Keratinocyte (primary cell): Measurements from ENCODE around the gene CELSR1. TPM values are rescaled to one million over a fixed set of nuclear protein-coding genes. Genes with fewer than 3 reads are reported as not detected.

Source experiments
- DNase-seq: peaks from one replicate; pipeline ENCODE4 v3.0.0-alpha.2; 2011; ENCODE audit warnings: low read depth, missing footprints, low spot score
- FAIRE-seq: peaks from 2 replicates; lab custom pipeline; 2011; peaks lifted over from hg19 to GRCh38; lab: Jason Lieb, UNC
- H2AFZ ChIP-seq: 2 replicates; pipeline ENCODE4 v1.6.0; 2012; ENCODE audit warnings: low read length, control low read depth, inconsistent platforms; ENCODE audit not compliant: control insufficient read depth
- H3K27ac ChIP-seq: 2 replicates; pipeline ENCODE4 v1.5.1; 2011; ENCODE audit warnings: low read length; ENCODE audit not compliant: control insufficient read depth, insufficient read depth
- H3K27me3 ChIP-seq: 3 replicates; pipeline ENCODE4 v1.6.0; 2011; ENCODE audit warnings: low read length; ENCODE audit not compliant: control insufficient read depth, insufficient read depth; ENCODE audit errors: extremely low read depth
- H3K36me3 ChIP-seq, 2 experiments: 2 replicates in 1 of 2; 3 replicates in 1 of 2; pipeline ENCODE4 v1.5.1; 2011; ENCODE audit warnings: low read length in 2 of 2, mild to moderate bottlenecking in 1 of 2; ENCODE audit not compliant: control insufficient read depth in 2 of 2, insufficient read depth in 2 of 2; ENCODE audit errors: extremely low read depth in 1 of 2
- H3K4me1 ChIP-seq: 3 replicates; pipeline ENCODE4 v1.5.1; 2011; ENCODE audit warnings: low read length; ENCODE audit not compliant: control insufficient read depth, insufficient read depth; ENCODE audit errors: extremely low read depth
- H3K4me2 ChIP-seq: 3 replicates; pipeline ENCODE4 v1.6.0; 2011; ENCODE audit warnings: low read depth, low read length; ENCODE audit not compliant: control insufficient read depth, insufficient read depth; ENCODE audit errors: extremely low read depth
- H3K4me3 ChIP-seq, 3 experiments: fragments of 200-600 bp in 1 of 3; sonication (generic) in 1 of 3; 2 replicates in 2 of 3; 3 replicates in 1 of 3; pipeline ENCODE4 v1.5.1; 2011 to 2016; ENCODE audit warnings: low read length in 3 of 3, mild to moderate bottlenecking in 3 of 3, control low read depth in 2 of 3, inconsistent platforms in 1 of 3, low read depth in 1 of 3, mixed read lengths in 1 of 3, mixed run types in 1 of 3, moderate library complexity in 1 of 3; ENCODE audit not compliant: control insufficient read depth in 2 of 3, insufficient read depth in 2 of 3; ENCODE audit errors: extremely low read depth in 1 of 3
- H3K79me2 ChIP-seq: 2 replicates; pipeline ENCODE4 v1.6.0; 2012; ENCODE audit warnings: low read length; ENCODE audit not compliant: control insufficient read depth, insufficient read depth
- H3K9ac ChIP-seq: 3 replicates; pipeline ENCODE4 v1.6.0; 2011; ENCODE audit warnings: low read length; ENCODE audit not compliant: control insufficient read depth, insufficient read depth; ENCODE audit errors: extremely low read depth
- H3K9me1 ChIP-seq: 3 replicates; pipeline ENCODE4 v1.6.0; 2011; ENCODE audit warnings: low read length; ENCODE audit not compliant: control insufficient read depth, insufficient read depth; ENCODE audit errors: extremely low read depth
- H3K9me3 ChIP-seq: 2 replicates; pipeline ENCODE4 v1.5.1; 2012; ENCODE audit warnings: low read depth, low read length; ENCODE audit not compliant: control insufficient read depth
- H4K20me1 ChIP-seq: 3 replicates; pipeline ENCODE4 v1.6.0; 2011; ENCODE audit warnings: low read length; ENCODE audit not compliant: control insufficient read depth, insufficient read depth; ENCODE audit errors: extremely low read depth
- CTCF ChIP-seq, 3 experiments: IDR thresholded peaks in 1 of 3; conservative IDR thresholded peaks in 1 of 3; optimal IDR thresholded peaks in 1 of 3; 2 replicates in 2 of 3; 3 replicates in 1 of 3; pipeline versions ENCODE3 to v1.5.1; 2011; ENCODE audit warnings: low read length in 3 of 3, mild to moderate bottlenecking in 3 of 3, moderate library complexity in 2 of 3, control low read depth in 1 of 3, inconsistent platforms in 1 of 3; ENCODE audit not compliant: insufficient read depth in 2 of 3; ENCODE audit errors: extremely low read depth in 1 of 3
- EZH2 ChIP-seq: IDR thresholded peaks from one replicate; pipeline ENCODE4 v1.6.1; 2012; ENCODE audit warnings: inconsistent platforms, mild to moderate bottlenecking, low read length, moderate library complexity
- dilution Hi-C: fragments of 300-500 bp; cut with MboI; formaldehyde crosslinking; loops from one replicate; pipeline ENCODE4 v1.7.0; 2020; ENCODE audit warnings: low sequenced_read_pairs; ENCODE audit not compliant: extremely low pct_ligation_motif_present
- polyA plus RNA-seq, 5 experiments: library from polyadenylated mRNA; depleted of rRNA in 3 of 5; stranded (reverse) in 3 of 5; stranded (forward) in 1 of 5; unstranded in 1 of 5; fragments of >200 nt; gene quantifications; 1 replicate in 1 of 5; 2 replicates in 3 of 5; 3 replicates in 1 of 5; pipeline versions ENCODE4 v1.2.1 to v1.2.3, GENCODE V29; 2011 to 2012; ENCODE audit warnings: missing spikeins in 2 of 5, low read depth in 1 of 5, low replicate concordance in 1 of 5

CELSR1 gene
- polyA plus RNA-seq, 1 donor (not counting 4 experiments of a cell fraction or from before 2014, with no cell fraction given) = 16.1 TPM

- Histone ChIP-seq H3K4me1 (peaks cover 8% of the 10 kb centered on the region), H3K79me2 (peaks cover 37% of the 10 kb centered on the region), H3K27me3 (no peaks in the 10 kb centered on the region), H3K9me1 (no peaks in the 10 kb centered on the region), H3K27ac (no peak overlapping the region), H3K4me2 (no peak overlapping the region), H4K20me1 (no peaks in the 10 kb centered on the region), H3K4me3 (no peak overlapping the region), H3K9me3 (no peaks in the 10 kb centered on the region), H3K9ac (no peak overlapping the region), H2AFZ (no peak overlapping the region), H3K36me3 (peaks cover 34 to 44% of the 10 kb centered on the region in 2 experiments)
- dilution Hi-C loops = no loop called here
- TF ChIP-seq CTCF (optimal IDR thresholded peaks at IDR 0.05 in 1 of 3, IDR thresholded peaks at IDR 0.05 in 1 of 3, conservative IDR thresholded peaks at IDR 0.05 in 1 of 3; ENCODE audit: extremely low read depth in 1 of 3, insufficient read depth in 2 of 3, low read length in 3 of 3) (no peak), EZH2 (no peak)
- no peak for FAIRE-seq
- no peak for DNase-seq
Observed at GRCh38 chr22:46340676-46341075, 196.7 kb downstream of the CELSR1 start.

- H3K4me1 ChIP-seq = peaks cover 10% of the 10 kb centered on the region
- H3K27me3 ChIP-seq = no peaks in the 10 kb centered on the region
- no peak for DNase-seq
- dilution Hi-C loops = no loop called here
- no peaks in the 10 kb centered on the region for H4K20me1 ChIP-seq
- H3K79me2 ChIP-seq = peaks cover 38% of the 10 kb centered on the region
- H3K9me3 ChIP-seq = no peaks in the 10 kb centered on the region
- no peak overlapping the region for H3K27ac ChIP-seq
- TF ChIP-seq CTCF (optimal IDR thresholded peaks at IDR 0.05 in 1 of 3, IDR thresholded peaks at IDR 0.05 in 1 of 3, conservative IDR thresholded peaks at IDR 0.05 in 1 of 3; ENCODE audit: extremely low read depth in 1 of 3, insufficient read depth in 2 of 3, low read length in 3 of 3) = no peak
- TF ChIP-seq EZH2 = no peak
- FAIRE-seq = no peak
- no peaks in the 10 kb centered on the region for H3K9me1 ChIP-seq
- H3K4me2 ChIP-seq = no peak overlapping the region
- H3K4me3 ChIP-seq = no peak overlapping the region
- no peak overlapping the region for H3K9ac ChIP-seq
- H2AFZ ChIP-seq = no peak overlapping the region
- peaks cover 31 to 41% of the 10 kb centered on the region in 2 experiments for H3K36me3 ChIP-seq
Observed at GRCh38 chr22:46339956-46340355, 197.5 kb downstream of the CELSR1 start.
